GM12878 (cell line): ENCODE data around the gene ADCY9. TPM values are rescaled to one million over a fixed set of nuclear protein-coding genes. Genes with fewer than 3 reads are reported as not detected.

ENCODE experiments used
- ATAC-seq: fragments of 200-7000 bp; cut with Tn5 transposase; 3 replicates; pipeline ENCODE4 v1.9.1; 2020; ENCODE audit warnings: mild to moderate bottlenecking, moderate library complexity
- BruUV-seq: library from RNA; stranded (reverse); fragments of 400-500 nt; replicated peaks from 2 replicates; lab custom pipeline; 2021; lab: Mats Ljungman, UMichigan
- CTCF ChIA-PET: fragments of 300-600 bp; sonication (Branson Sonifier 250); formaldehyde crosslinking; extraction: SDS; loops from one replicate; lab custom pipeline; 2021; ENCODE audit warnings: inconsistent platforms; lab: Yijun Ruan, JAX
- POLR2A ChIA-PET: fragments of 350-600 bp; formaldehyde crosslinking; extraction: SDS; loops from one replicate; lab custom pipeline; 2021; ENCODE audit warnings: inconsistent platforms; lab: Charles Lee
- RAD21 ChIA-PET: fragments of 300-600 bp; sonication (Branson Sonifier 250); formaldehyde crosslinking; loops from one replicate; lab custom pipeline; 2023; ENCODE audit warnings: antibody characterized with exemption; ENCODE audit not compliant: unreplicated experiment; lab: Charles Lee
- SMC1A ChIA-PET: fragments of 300-600 bp; sonication (Branson Sonifier 250); formaldehyde crosslinking; loops from one replicate; lab custom pipeline; 2023; ENCODE audit not compliant: unreplicated experiment, uncharacterized antibody; lab: Charles Lee
- DNase-seq: peaks from one replicate; pipeline ENCODE4 v3.0.0-alpha.2; 2011; ENCODE audit warnings: low read depth, low spot score
- FAIRE-seq: peaks from 3 replicates; lab custom pipeline; 2011; peaks lifted over from hg19 to GRCh38; lab: Jason Lieb, UNC
- H2AFZ ChIP-seq: 2 replicates; pipeline ENCODE4 v1.6.0; 2011; ENCODE audit warnings: low read depth, low read length, control low read depth; ENCODE audit not compliant: control insufficient read depth
- H3K27ac ChIP-seq: 2 replicates; pipeline ENCODE4 v1.5.1; 2011; ENCODE audit warnings: control low read depth; ENCODE audit not compliant: control insufficient read depth, insufficient read depth
- H3K27me3 ChIP-seq, 2 experiments: replicated peaks in 1 of 2; 2 replicates each; pipeline versions ENCODE4 v1.6.0 to v1.6.1; 2011; ENCODE audit warnings: low read length in 1 of 2; ENCODE audit not compliant: control insufficient read depth in 2 of 2, insufficient read depth in 2 of 2
- H3K36me3 ChIP-seq, 2 experiments: 2 replicates each; pipeline ENCODE4 v1.5.1; 2011; ENCODE audit warnings: low read length in 1 of 2; ENCODE audit not compliant: control insufficient read depth in 2 of 2, insufficient read depth in 2 of 2
- H3K4me1 ChIP-seq: 2 replicates; pipeline ENCODE4 v1.6.1; 2011; ENCODE audit warnings: mild to moderate bottlenecking, low read length, moderate library complexity, mixed read lengths; ENCODE audit not compliant: control insufficient read depth, insufficient read depth
- H3K4me2 ChIP-seq: 2 replicates; pipeline ENCODE4 v1.6.0; 2011; ENCODE audit warnings: control low read depth; ENCODE audit not compliant: control insufficient read depth, insufficient read depth
- H3K4me3 ChIP-seq: fragments of 200-600 bp; sonication (generic); 2 replicates; pipeline ENCODE4 v1.5.1; 2016
- H3K79me2 ChIP-seq: 2 replicates; pipeline ENCODE4 v1.6.0; 2011; ENCODE audit warnings: low read length; ENCODE audit not compliant: control insufficient read depth, insufficient read depth
- H3K9ac ChIP-seq: 2 replicates; pipeline ENCODE4 v1.8.0; 2011; ENCODE audit warnings: low read length, control low read depth, mixed read lengths; ENCODE audit not compliant: control insufficient read depth, insufficient read depth
- H3K9me3 ChIP-seq: replicated peaks from 3 replicates; pipeline ENCODE4 v1.5.1; 2011; ENCODE audit warnings: mild to moderate bottlenecking, low read length; ENCODE audit not compliant: control insufficient read depth, insufficient read depth
- H4K20me1 ChIP-seq: 2 replicates; pipeline ENCODE4 v1.6.0; 2011; ENCODE audit not compliant: control insufficient read depth, insufficient read depth
- CEBPB ChIP-seq, 2 experiments: fragments of 150-350 bp in 1 of 2; IDR thresholded peaks; 2 replicates each; pipeline ENCODE4 v1.6.1; 2012 to 2014; ENCODE audit warnings: low read depth in 2 of 2, low read length in 2 of 2, borderline replicate concordance in 1 of 2, inconsistent platforms in 1 of 2
- CREB1 ChIP-seq: IDR thresholded peaks from 2 replicates; pipeline ENCODE4 v1.6.1; 2012; ENCODE audit warnings: low read depth, mild to moderate bottlenecking, inconsistent platforms
- CREM ChIP-seq: IDR thresholded peaks from 2 replicates; pipeline ENCODE4 v1.6.1; 2014; ENCODE audit warnings: antibody characterized with exemption, low read depth
- HDGF ChIP-seq: fragments of 450-650 bp; IDR thresholded peaks from 2 replicates; pipeline ENCODE4 v1.6.1; 2016; ENCODE audit warnings: antibody characterized with exemption
- MEF2A ChIP-seq: IDR thresholded peaks from 2 replicates; pipeline ENCODE4 v1.6.1; 2011; ENCODE audit warnings: low read depth, mild to moderate bottlenecking, low read length, moderate library complexity; ENCODE audit not compliant: insufficient read depth
- NFXL1 ChIP-seq: fragments of 450-650 bp; IDR thresholded peaks from 2 replicates; pipeline ENCODE4 v1.6.1; 2017; ENCODE audit warnings: antibody characterized with exemption, mild to moderate bottlenecking, borderline replicate concordance
- POLR2AphosphoS2 ChIP-seq: IDR thresholded peaks from 2 replicates; pipeline ENCODE4 v1.6.1; 2011; ENCODE audit warnings: low read depth, mild to moderate bottlenecking, low read length, improper control_type of control experiment, moderate library complexity
- RBBP5 ChIP-seq: fragments of 200-600 bp; sonication (generic); conservative IDR thresholded peaks from 2 replicates; pipeline ENCODE4 v1.6.1; 2016
- SIN3A ChIP-seq: IDR thresholded peaks from 2 replicates; pipeline ENCODE4 v1.6.1; 2012; ENCODE audit warnings: low read depth, low read length, improper control_type of control experiment
- SUPT20H ChIP-seq: IDR thresholded peaks from 2 replicates; pipeline ENCODE4 v1.6.1; 2011; ENCODE audit warnings: low read depth, mild to moderate bottlenecking, low read length, moderate library complexity, borderline replicate concordance; ENCODE audit not compliant: control insufficient read depth
- TARDBP ChIP-seq: IDR thresholded peaks from 2 replicates; pipeline ENCODE4 v1.6.1; 2016; ENCODE audit warnings: borderline replicate concordance
- YY1 ChIP-seq: IDR thresholded peaks from 2 replicates; pipeline ENCODE4 v1.6.1; 2011; ENCODE audit warnings: low read depth, mild to moderate bottlenecking, low read length
- ZSCAN29 ChIP-seq: fragments of 450-650 bp; IDR thresholded peaks from 2 replicates; pipeline ENCODE4 v1.6.1; 2017; ENCODE audit warnings: mild to moderate bottlenecking, moderate library complexity
- WGBS: methylation state at CpG from one replicate; pipeline ENCODE4 v1.1.6; 2016; ENCODE audit warnings: low lambda C conversion rate; ENCODE audit not compliant: insufficient replicate concordance, insufficient coverage; ENCODE audit errors: missing lambda C conversion rate; 5-methylcytosine and 5-hydroxymethylcytosine counted together
- in situ Hi-C: fragments of 300-500 bp; cut with MboI; formaldehyde crosslinking; loops from 9 replicates; pipeline ENCODE4 v1.14.3; 2018; ENCODE audit warnings: mixed read lengths
- intact Hi-C: fragments of 100-400 bp; cut with micrococcal nuclease; formaldehyde crosslinking; loops from one replicate; pipeline ENCODE4 v1.14.2; 2022; ENCODE audit not compliant: unreplicated experiment
- polyA plus RNA-seq, 11 experiments: library from polyadenylated mRNA; depleted of rRNA in 4 of 11; unstranded in 6 of 11; stranded (reverse) in 5 of 11; fragments of >200 nt; fragmentation: Nextera tagmentation in 4 of 11; fragmentation: Illumina TruSeq in 1 of 11; extraction: Ambion mirVana in 4 of 11; extraction: Trizol in 1 of 11; gene quantifications; 1 replicate in 1 of 11; 2 replicates in 10 of 11; pipeline versions ENCODE4 v1.2.1 to v1.2.3, GENCODE V29; 2011 to 2016; ENCODE audit warnings: inconsistent platforms in 2 of 11, missing spikeins in 2 of 11, low read depth in 1 of 11
- total RNA-seq, 4 experiments: library from RNA; depleted of rRNA in 3 of 4; stranded (reverse); fragments of >200 nt in 3 of 4; fragmentation: Illumina TruSeq in 1 of 4; extraction: Trizol in 1 of 4; gene quantifications; 2 replicates each; pipeline versions ENCODE4 v1.2.1 to v1.2.3, GENCODE V29; 2013 to 2021
- TF ChIP-seq, protein P1 (sequence below): fragments of 450-650 bp; IDR thresholded peaks from 2 replicates; pipeline ENCODE4 v1.6.1; 2017; ENCODE audit warnings: mild to moderate bottlenecking, low read depth, inconsistent platforms; ENCODE audit not compliant: poor library complexity, severe bottlenecking

Gene ADCY9
- total and polyA plus RNA-seq, 10 of the 15 experiments (the other 5 are each of a cell fraction or from before 2014, with no cell fraction given) = 0.09 to 0.41 (median 0.15) TPM; not detected in 3

DNA sequence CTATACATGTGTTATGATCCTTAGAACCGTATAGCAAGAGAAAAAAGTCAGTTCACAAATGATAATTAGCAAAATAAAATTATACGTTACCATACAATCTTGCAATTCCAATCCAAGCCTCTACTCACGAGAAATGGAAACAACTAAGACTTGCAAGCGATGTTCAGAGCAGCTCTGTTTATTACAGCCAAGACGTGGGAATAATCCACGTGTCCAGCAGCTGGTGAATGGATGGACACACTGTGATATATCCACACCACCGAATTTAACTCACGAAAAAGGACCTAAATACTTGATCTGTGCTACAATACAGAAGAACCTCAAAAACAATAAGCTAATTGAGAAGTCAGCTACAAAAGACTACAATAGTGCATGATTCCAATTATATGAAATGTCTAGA is 88.1 kb downstream of the ADCY9 start:
- Histone ChIP-seq H3K4me3 (no peak overlapping the region), H2AFZ (no peak overlapping the region), H3K9me3 (no peaks in the 10 kb centered on the region; the same call in 2 of the 3 replicates), H3K4me2 (no peak overlapping the region), H4K20me1 (no peaks in the 10 kb centered on the region), H3K27me3 (no peaks in the 10 kb centered on the region), H3K4me1 (no peaks in the 10 kb centered on the region), H3K79me2 (no peaks in the 10 kb centered on the region), H3K27ac (no peak overlapping the region), H3K36me3 (no peaks in the 10 kb centered on the region), H3K9ac (no peak overlapping the region)
- CTCF ChIA-PET = no interaction called here
- POLR2A ChIA-PET = no interaction called here
- in situ Hi-C loops (no loop called here), intact Hi-C loops (no loop called here)
- DNase-seq = no peak
- RAD21 ChIA-PET = interaction anchor here (1.4 kb wide), 1 partner anchor 226 kb away, joined by 4 read pairs; no protein-coding TSS in a partner anchor
- SMC1A ChIA-PET = interaction anchor here (0.5 kb wide), 1 partner anchor 159 kb away, joined by 3 read pairs; no protein-coding TSS in a partner anchor
- no peak for FAIRE-seq
- TF ChIP-seq TARDBP = no peak
- no peak for TF ChIP-seq NFXL1
- no peak for TF ChIP-seq ZSCAN29
- no peak for TF ChIP-seq CEBPB (IDR thresholded peaks at IDR 0.05; ENCODE audit: borderline replicate concordance in 1 of 2, low read depth in 2 of 2, low read length in 2 of 2)
- TF ChIP-seq MEF2A = no peak
- no peak for TF ChIP-seq CREB1
- TF ChIP-seq, protein P1, sequence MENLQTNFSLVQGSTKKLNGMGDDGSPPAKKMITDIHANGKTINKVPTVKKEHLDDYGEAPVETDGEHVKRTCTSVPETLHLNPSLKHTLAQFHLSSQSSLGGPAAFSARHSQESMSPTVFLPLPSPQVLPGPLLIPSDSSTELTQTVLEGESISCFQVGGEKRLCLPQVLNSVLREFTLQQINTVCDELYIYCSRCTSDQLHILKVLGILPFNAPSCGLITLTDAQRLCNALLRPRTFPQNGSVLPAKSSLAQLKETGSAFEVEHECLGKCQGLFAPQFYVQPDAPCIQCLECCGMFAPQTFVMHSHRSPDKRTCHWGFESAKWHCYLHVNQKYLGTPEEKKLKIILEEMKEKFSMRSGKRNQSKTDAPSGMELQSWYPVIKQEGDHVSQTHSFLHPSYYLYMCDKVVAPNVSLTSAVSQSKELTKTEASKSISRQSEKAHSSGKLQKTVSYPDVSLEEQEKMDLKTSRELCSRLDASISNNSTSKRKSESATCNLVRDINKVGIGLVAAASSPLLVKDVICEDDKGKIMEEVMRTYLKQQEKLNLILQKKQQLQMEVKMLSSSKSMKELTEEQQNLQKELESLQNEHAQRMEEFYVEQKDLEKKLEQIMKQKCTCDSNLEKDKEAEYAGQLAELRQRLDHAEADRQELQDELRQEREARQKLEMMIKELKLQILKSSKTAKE = no peak
- TF ChIP-seq HDGF = no peak
- TF ChIP-seq SIN3A = no peak
- TF ChIP-seq YY1 = no peak
- no peak for TF ChIP-seq CREM
- no peak for TF ChIP-seq POLR2AphosphoS2
- TF ChIP-seq SUPT20H = no peak
- TF ChIP-seq RBBP5 = no peak
- ATAC-seq = no peak
- BruUV-seq = no TSS peak
- WGBS = 56% methylated on average over 8 of the region's 8 CpGs
